ENCODE data around the gene SERPINE3.

SERPINE3 gene

GRCh38 chr13:51325837-51326236 lies 13.7 kb upstream of the SERPINE3 start:
- no peak for TF ChIP-seq CTCF (IDR thresholded peaks at IDR 0.05; ENCODE audit: low read depth, low read length)
- H3K4me3 ChIP-seq (replicated peaks in 1 of 2; ENCODE audit: low read depth in 2 of 2, low read length in 2 of 2): no peak overlapping the region
- DNase-seq (ENCODE audit: low read depth in 2 of 2): no peak

DNA sequence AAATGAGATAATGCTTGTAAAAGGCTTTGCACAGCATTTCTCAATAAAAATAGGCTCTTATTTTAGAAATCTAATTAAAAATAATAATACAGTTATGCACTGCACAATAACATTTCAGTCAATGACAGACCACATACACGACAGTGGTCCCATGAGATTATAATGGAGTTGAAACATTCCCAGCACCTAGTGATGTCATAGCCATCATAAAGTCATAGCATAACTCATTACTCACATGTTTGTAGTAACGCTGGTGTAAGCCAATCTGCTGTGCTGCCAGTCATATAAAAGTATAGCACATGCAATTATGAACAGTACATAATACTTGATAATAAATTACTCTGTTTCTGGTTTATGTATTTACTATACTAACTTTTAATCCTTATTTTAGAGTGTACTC lies 12.7 kb upstream of the SERPINE3 start:
- TF ChIP-seq CTCF (IDR thresholded peaks at IDR 0.05; ENCODE audit: low read depth, low read length): no peak
- peak in 1 of 2 donors; percentile 36 for DNase-seq (ENCODE audit: low read depth in 2 of 2)

DNA sequence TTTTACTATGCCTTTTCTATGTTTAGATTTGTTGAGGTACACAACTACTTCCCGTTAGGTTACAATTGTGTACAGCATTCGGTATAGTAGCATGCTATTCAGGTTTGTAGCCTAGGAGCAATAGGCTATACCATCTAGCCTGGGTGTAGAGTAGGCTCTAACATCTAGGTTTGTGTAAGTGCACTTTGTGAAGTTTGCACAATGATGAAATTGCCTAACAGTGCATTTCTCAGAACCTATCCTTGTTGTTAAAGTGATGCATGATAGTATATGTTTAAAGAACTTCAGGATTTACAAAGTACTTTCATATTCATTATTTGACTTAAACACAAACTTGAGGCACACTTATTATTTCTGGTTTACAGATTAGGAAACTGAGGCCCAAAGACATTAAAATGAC lies 11.5 kb upstream of the SERPINE3 start:
- TF ChIP-seq CTCF (IDR thresholded peaks at IDR 0.05; ENCODE audit: low read depth, low read length): no peak
- no peak for DNase-seq (ENCODE audit: low read depth in 2 of 2)
- H3K4me3 ChIP-seq (replicated peaks in 1 of 2; ENCODE audit: low read depth in 2 of 2, low read length in 2 of 2): no peak overlapping the region

More for the DNA sequence above, 12.7 kb upstream of the SERPINE3 start:
- no peak overlapping the region for H3K4me3 ChIP-seq (replicated peaks in 1 of 2; ENCODE audit: low read depth in 2 of 2, low read length in 2 of 2)

DNA sequence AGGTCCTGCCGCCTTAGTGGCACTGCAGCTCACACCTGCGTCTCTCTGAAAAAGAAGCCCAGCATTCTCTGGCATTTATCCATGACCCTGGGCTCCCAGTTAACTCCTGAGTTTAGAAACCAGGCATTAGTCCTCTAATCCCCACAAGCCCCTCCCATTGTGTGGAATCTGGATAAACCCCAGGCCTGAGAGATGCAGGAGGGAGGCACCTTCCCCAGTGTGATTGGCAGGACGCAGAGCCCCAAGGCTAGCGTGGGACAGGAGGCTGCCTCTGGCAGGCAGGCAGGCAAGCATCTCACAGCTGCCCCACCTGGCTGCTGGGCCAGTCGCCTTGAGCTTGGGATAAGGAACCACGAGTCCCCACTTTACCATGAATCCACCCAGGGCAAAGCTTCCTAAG lies 11.0 kb upstream of the SERPINE3 start:
- no peak overlapping the region for H3K4me3 ChIP-seq (replicated peaks in 1 of 2; ENCODE audit: low read depth in 2 of 2, low read length in 2 of 2)
- no peak for DNase-seq (ENCODE audit: low read depth in 2 of 2)
- TF ChIP-seq CTCF (IDR thresholded peaks at IDR 0.05; ENCODE audit: low read depth, low read length): no peak

- H3K4me3 ChIP-seq (replicated peaks in 1 of 2; ENCODE audit: low read depth in 2 of 2, low read length in 2 of 2): no peak overlapping the region
- no peak for TF ChIP-seq CTCF (IDR thresholded peaks at IDR 0.05; ENCODE audit: low read depth, low read length)
- no peak for DNase-seq (ENCODE audit: low read depth in 2 of 2)
These were observed 9.9 kb upstream of the SERPINE3 start for GRCh38 chr13:51329606-51330005.

DNA sequence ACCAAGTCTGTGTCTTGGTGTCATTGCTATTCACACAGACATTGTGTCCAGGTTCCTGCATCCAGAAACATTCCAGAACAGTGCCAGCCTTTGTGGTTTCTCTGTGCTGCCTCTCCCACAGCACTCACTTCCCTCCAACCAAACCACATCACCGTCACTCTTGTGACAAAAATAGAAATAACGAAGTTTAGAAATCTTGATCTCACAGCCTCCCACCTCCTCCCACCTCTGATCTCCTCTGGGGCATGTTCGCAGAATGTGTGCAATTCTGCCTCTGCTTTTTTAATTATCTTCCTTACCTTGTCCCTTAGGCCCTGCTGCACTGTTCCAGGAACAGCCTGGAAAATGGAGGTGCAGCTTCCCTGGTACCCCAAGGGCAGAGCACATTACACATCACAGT lies 8.7 kb upstream of the SERPINE3 start:
- peak; percentile 60 to 64 for DNase-seq (ENCODE audit: low read depth in 2 of 2)
- TF ChIP-seq CTCF (IDR thresholded peaks at IDR 0.05; ENCODE audit: low read depth, low read length): no peak
- H3K4me3 ChIP-seq (replicated peaks in 1 of 2; ENCODE audit: low read depth in 2 of 2, low read length in 2 of 2): no peak overlapping the region

GRCh38 chr13:51331354-51331861 lies 8.1 kb upstream of the SERPINE3 start:
- no peak for TF ChIP-seq CTCF (IDR thresholded peaks at IDR 0.05; ENCODE audit: low read depth, low read length)
- no peak overlapping the region for H3K4me3 ChIP-seq (replicated peaks in 1 of 2; ENCODE audit: low read depth in 2 of 2, low read length in 2 of 2)
- DNase-seq (ENCODE audit: low read depth in 2 of 2): no peak
